Lower leg skin (tissue), 3 donors: ENCODE results near the gene GRM7.

ENCODE experiments used
- CTCF ChIP-seq, 3 donors: fragments of 450-650 bp; IDR thresholded peaks; one replicate each; pipeline ENCODE4 v1.5.1; 2016; ENCODE audit warnings: antibody characterized with exemption in 3 of 3, mild to moderate bottlenecking in 3 of 3, moderate library complexity in 2 of 3
- POLR2A ChIP-seq, 2 donors: fragments of 450-650 bp; IDR thresholded peaks; one replicate each; pipeline ENCODE4 v1.6.1; 2016 to 2017; ENCODE audit warnings: antibody characterized with exemption in 2 of 2, mild to moderate bottlenecking in 1 of 2, moderate library complexity in 1 of 2

GRCh38 chr3:7734456-7734855 lies 873.5 kb downstream of the GRM7 start:
- TF ChIP-seq CTCF (IDR thresholded peaks at IDR 0.05) (no peak), POLR2A (IDR thresholded peaks at IDR 0.05) (no peak)
